ENCODE results near the gene TBCK.

The TBCK gene

DNA sequence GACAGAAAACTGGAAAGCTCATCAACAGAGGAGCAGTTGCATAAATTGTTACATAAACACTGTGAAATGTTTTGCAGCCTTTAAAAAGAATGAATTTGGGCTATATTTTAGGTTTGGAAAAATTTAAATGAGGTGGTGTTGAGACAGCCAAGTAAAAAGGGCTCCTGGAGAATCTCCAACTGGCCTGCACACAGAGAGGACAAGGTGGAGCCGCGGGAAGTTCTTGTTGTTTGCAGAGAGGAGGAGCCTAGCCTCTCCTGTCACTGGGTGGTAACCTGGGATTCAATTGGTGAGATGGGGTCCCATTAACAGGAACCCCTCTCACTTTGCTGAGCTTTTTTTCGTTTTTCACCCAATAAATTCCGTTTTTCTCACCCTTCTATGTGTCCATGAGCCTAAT lies 39.2 kb upstream of the TBCK start:
- no peak overlapping the region for H2BK15ac ChIP-seq (replicated peaks; ENCODE audit: low read depth)
- H3K56ac ChIP-seq (ENCODE audit: low read length) = no peak overlapping the region
- no peaks in the 10 kb centered on the region for H3K79me1 ChIP-seq (ENCODE audit: low read length)
- no peak overlapping the region for H3K4me2 ChIP-seq (ENCODE audit: low read length)
- no peaks in the 10 kb centered on the region for H3K36me3 ChIP-seq (ENCODE audit: control insufficient read depth, insufficient read depth, low read length)
- no peak overlapping the region for H3K4me3 ChIP-seq (ENCODE audit: low read length)
- peak overlapping the region; percentile 39 for H4K8ac ChIP-seq (ENCODE audit: low read depth, low read length)
- no peak overlapping the region for H2BK5ac ChIP-seq (ENCODE audit: low read length)
- no peaks in the 10 kb centered on the region for H3K4me1 ChIP-seq (ENCODE audit: control insufficient read depth, low read depth, low read length)
- H3K27ac ChIP-seq (ENCODE audit: low read depth, low read length) = no peak overlapping the region
- H3K18ac ChIP-seq (ENCODE audit: low read length) = no peak overlapping the region
- no peak overlapping the region for H3K4ac ChIP-seq (ENCODE audit: low read depth, low read length)
- no peaks in the 10 kb centered on the region for H3K79me2 ChIP-seq (ENCODE audit: control insufficient read depth, insufficient read depth, low read length)
- no peaks in the 10 kb centered on the region for H3K27me3 ChIP-seq (ENCODE audit: insufficient read depth, low read length, poor library complexity)
- no peak overlapping the region for H3K23ac ChIP-seq (ENCODE audit: low read length)
- H2AK5ac ChIP-seq (ENCODE audit: low read length) = no peak overlapping the region
- no peak overlapping the region for H2BK120ac ChIP-seq (ENCODE audit: low read depth, low read length)
- peak; percentile 6 for DNase-seq
- H3K9ac ChIP-seq (ENCODE audit: low read length) = no peak overlapping the region
- no peak overlapping the region for H4K5ac ChIP-seq (ENCODE audit: low read length)
- WGBS (ENCODE audit: extremely low coverage, insufficient coverage, low lambda C conversion rate) = no CpG with 5 or more reads among the region's 4 CpGs

DNA sequence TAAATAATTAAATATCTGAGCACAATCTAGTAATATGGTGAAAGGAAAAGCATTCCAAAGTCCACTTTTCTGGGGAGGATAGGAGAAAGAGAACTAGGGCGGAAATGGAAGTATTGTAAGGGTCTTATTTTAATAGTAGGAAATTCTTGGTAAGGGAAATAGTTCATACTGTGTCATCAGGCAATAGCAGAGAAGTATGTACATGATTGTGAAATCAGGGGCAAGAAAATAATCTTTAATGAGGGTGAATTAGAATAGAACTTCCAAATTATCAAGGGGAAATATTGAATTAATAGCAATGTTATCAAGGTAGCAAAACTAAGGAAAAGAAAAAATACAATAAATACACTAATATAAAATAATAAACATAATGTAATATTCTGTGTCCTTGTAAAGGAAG lies 37.8 kb upstream of the TBCK start:
- Histone ChIP-seq H3K79me2 (ENCODE audit: control insufficient read depth, insufficient read depth, low read length) (no peaks in the 10 kb centered on the region), H2AK5ac (ENCODE audit: low read length) (no peak overlapping the region), H4K5ac (ENCODE audit: low read length) (no peak overlapping the region), H3K36me3 (ENCODE audit: control insufficient read depth, insufficient read depth, low read length) (no peaks in the 10 kb centered on the region), H3K18ac (ENCODE audit: low read length) (no peak overlapping the region), H2BK120ac (ENCODE audit: low read depth, low read length) (no peak overlapping the region), H3K27ac (ENCODE audit: low read depth, low read length) (no peak overlapping the region), H4K8ac (ENCODE audit: low read depth, low read length) (no peak overlapping the region), H3K4me3 (ENCODE audit: low read length) (no peak overlapping the region), H3K4ac (ENCODE audit: low read depth, low read length) (no peak overlapping the region), H3K79me1 (ENCODE audit: low read length) (no peaks in the 10 kb centered on the region), H3K9ac (ENCODE audit: low read length) (no peak overlapping the region), H3K4me1 (ENCODE audit: control insufficient read depth, low read depth, low read length) (no peaks in the 10 kb centered on the region), H3K56ac (ENCODE audit: low read length) (no peak overlapping the region), H3K4me2 (ENCODE audit: low read length) (no peak overlapping the region), H3K23ac (ENCODE audit: low read length) (no peak overlapping the region), H2BK5ac (ENCODE audit: low read length) (no peak overlapping the region), H2BK15ac (replicated peaks; ENCODE audit: low read depth) (no peak overlapping the region), H3K27me3 (ENCODE audit: insufficient read depth, low read length, poor library complexity) (no peaks in the 10 kb centered on the region)
- DNase-seq = no peak
- no CpG with 5 or more reads among the region's 1 CpG for WGBS (ENCODE audit: extremely low coverage, insufficient coverage, low lambda C conversion rate)

DNA sequence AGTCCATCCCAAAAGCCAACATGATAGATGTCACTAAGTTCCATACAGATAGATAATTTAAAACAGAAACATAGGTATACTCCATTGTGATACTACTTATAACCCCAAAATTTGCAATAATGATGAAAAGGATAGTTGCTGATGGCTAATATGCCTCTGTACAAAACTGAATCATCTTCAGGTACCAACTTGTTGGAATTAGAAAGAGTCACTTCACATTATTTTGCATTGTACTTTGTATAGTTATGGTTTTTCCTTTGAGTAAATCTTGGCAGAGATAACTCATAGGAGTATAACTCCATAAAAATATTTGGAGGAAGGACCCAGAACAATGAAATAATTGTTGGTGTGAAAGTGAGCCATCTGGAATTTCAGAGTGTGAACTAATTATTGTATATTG lies 35.0 kb upstream of the TBCK start:
- no peak overlapping the region for H3K4ac ChIP-seq (ENCODE audit: low read depth, low read length)
- no peak overlapping the region for H2BK5ac ChIP-seq (ENCODE audit: low read length)
- no peak overlapping the region for H4K8ac ChIP-seq (ENCODE audit: low read depth, low read length)
- no peak overlapping the region for H3K23ac ChIP-seq (ENCODE audit: low read length)
- no peak overlapping the region for H3K9ac ChIP-seq (ENCODE audit: low read length)
- no peaks in the 10 kb centered on the region for H3K79me1 ChIP-seq (ENCODE audit: low read length)
- no peak overlapping the region for H2BK15ac ChIP-seq (replicated peaks; ENCODE audit: low read depth)
- H2AK5ac ChIP-seq (ENCODE audit: low read length) = no peak overlapping the region
- no peak overlapping the region for H3K4me3 ChIP-seq (ENCODE audit: low read length)
- no peak overlapping the region for H3K18ac ChIP-seq (ENCODE audit: low read length)
- H4K5ac ChIP-seq (ENCODE audit: low read length) = no peak overlapping the region
- H3K27ac ChIP-seq (ENCODE audit: low read depth, low read length) = no peak overlapping the region
- no peaks in the 10 kb centered on the region for H3K4me1 ChIP-seq (ENCODE audit: control insufficient read depth, low read depth, low read length)
- H3K27me3 ChIP-seq (ENCODE audit: insufficient read depth, low read length, poor library complexity) = no peaks in the 10 kb centered on the region
- DNase-seq = no peak
- no peaks in the 10 kb centered on the region for H3K36me3 ChIP-seq (ENCODE audit: control insufficient read depth, insufficient read depth, low read length)
- no peaks in the 10 kb centered on the region for H3K79me2 ChIP-seq (ENCODE audit: control insufficient read depth, insufficient read depth, low read length)
- no peak overlapping the region for H3K56ac ChIP-seq (ENCODE audit: low read length)
- no peak overlapping the region for H3K4me2 ChIP-seq (ENCODE audit: low read length)
- no peak overlapping the region for H2BK120ac ChIP-seq (ENCODE audit: low read depth, low read length)

DNA sequence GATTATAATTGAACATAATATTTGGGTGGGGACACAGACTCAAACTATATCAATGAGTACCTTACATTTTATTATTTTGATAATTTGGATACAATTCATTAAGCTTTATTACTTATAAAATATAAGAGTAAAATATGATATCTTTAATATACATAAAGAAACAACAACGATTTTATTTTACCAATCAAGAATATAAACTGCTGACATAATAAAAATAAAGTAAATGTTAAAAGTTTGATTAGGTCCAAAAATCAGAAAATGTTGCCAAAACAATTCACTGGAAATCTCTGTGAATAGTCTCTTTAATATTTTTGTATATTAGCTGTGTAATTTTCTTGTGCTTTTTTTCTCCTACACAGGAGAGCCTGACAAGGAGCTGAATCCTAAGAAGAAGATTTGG lies 31.2 kb upstream of the TBCK start:
- Histone ChIP-seq H2BK15ac (replicated peaks; ENCODE audit: low read depth) (no peak overlapping the region), H3K56ac (ENCODE audit: low read length) (no peak overlapping the region), H3K79me1 (ENCODE audit: low read length) (no peaks in the 10 kb centered on the region), H3K4ac (ENCODE audit: low read depth, low read length) (no peak overlapping the region), H4K8ac (ENCODE audit: low read depth, low read length) (no peak overlapping the region), H3K27ac (ENCODE audit: low read depth, low read length) (no peak overlapping the region), H2AK5ac (ENCODE audit: low read length) (no peak overlapping the region), H3K4me3 (ENCODE audit: low read length) (no peak overlapping the region), H3K27me3 (ENCODE audit: insufficient read depth, low read length, poor library complexity) (no peaks in the 10 kb centered on the region), H3K9ac (ENCODE audit: low read length) (no peak overlapping the region), H3K4me2 (ENCODE audit: low read length) (no peak overlapping the region), H3K18ac (ENCODE audit: low read length) (no peak overlapping the region), H3K23ac (ENCODE audit: low read length) (no peak overlapping the region), H3K4me1 (ENCODE audit: control insufficient read depth, low read depth, low read length) (no peaks in the 10 kb centered on the region), H2BK5ac (ENCODE audit: low read length) (no peak overlapping the region), H3K36me3 (ENCODE audit: control insufficient read depth, insufficient read depth, low read length) (no peaks in the 10 kb centered on the region), H3K79me2 (ENCODE audit: control insufficient read depth, insufficient read depth, low read length) (no peaks in the 10 kb centered on the region), H4K5ac (ENCODE audit: low read length) (no peak overlapping the region), H2BK120ac (ENCODE audit: low read depth, low read length) (no peak overlapping the region)
- no CpG with 5 or more reads among the region's 1 CpG for WGBS (ENCODE audit: extremely low coverage, insufficient coverage, low lambda C conversion rate)
- DNase-seq = no peak

DNA sequence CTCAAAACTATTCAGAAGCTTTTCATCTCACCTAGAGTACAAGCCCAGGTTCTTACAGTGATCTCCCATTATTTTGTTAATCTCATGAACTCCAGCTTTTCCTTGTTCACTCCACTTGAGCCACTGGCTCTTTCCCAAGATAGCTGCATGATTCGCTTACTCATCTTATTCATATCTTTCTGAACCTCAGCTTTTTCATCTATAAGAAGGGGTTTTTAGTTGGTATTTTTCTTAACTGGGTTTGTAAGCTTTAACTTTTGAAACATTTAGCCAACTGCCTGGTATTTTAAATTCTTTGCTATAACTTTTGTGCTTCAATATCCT lies 28.6 kb upstream of the TBCK start:
- no peak overlapping the region for H3K23ac ChIP-seq (ENCODE audit: low read length)
- no peak overlapping the region for H2BK15ac ChIP-seq (replicated peaks; ENCODE audit: low read depth)
- H3K18ac ChIP-seq (ENCODE audit: low read length) = no peak overlapping the region
- no peak overlapping the region for H4K8ac ChIP-seq (ENCODE audit: low read depth, low read length)
- no peak for DNase-seq
- H3K27me3 ChIP-seq (ENCODE audit: insufficient read depth, low read length, poor library complexity) = no peaks in the 10 kb centered on the region
- no peak overlapping the region for H3K4me3 ChIP-seq (ENCODE audit: low read length)
- no peak overlapping the region for H2BK5ac ChIP-seq (ENCODE audit: low read length)
- no peaks in the 10 kb centered on the region for H3K4me1 ChIP-seq (ENCODE audit: control insufficient read depth, low read depth, low read length)
- H3K27ac ChIP-seq (ENCODE audit: low read depth, low read length) = no peak overlapping the region
- H3K4ac ChIP-seq (ENCODE audit: low read depth, low read length) = no peak overlapping the region
- H3K4me2 ChIP-seq (ENCODE audit: low read length) = no peak overlapping the region
- no CpG with 5 or more reads among the region's 1 CpG for WGBS (ENCODE audit: extremely low coverage, insufficient coverage, low lambda C conversion rate)
- no peak overlapping the region for H3K9ac ChIP-seq (ENCODE audit: low read length)
- no peak overlapping the region for H2BK120ac ChIP-seq (ENCODE audit: low read depth, low read length)
- H4K5ac ChIP-seq (ENCODE audit: low read length) = no peak overlapping the region
- H3K79me2 ChIP-seq (ENCODE audit: control insufficient read depth, insufficient read depth, low read length) = no peaks in the 10 kb centered on the region
- no peaks in the 10 kb centered on the region for H3K79me1 ChIP-seq (ENCODE audit: low read length)
- no peak overlapping the region for H2AK5ac ChIP-seq (ENCODE audit: low read length)
- no peak overlapping the region for H3K56ac ChIP-seq (ENCODE audit: low read length)
- H3K36me3 ChIP-seq (ENCODE audit: control insufficient read depth, insufficient read depth, low read length) = no peaks in the 10 kb centered on the region

- Histone ChIP-seq H2BK5ac (ENCODE audit: low read length) (no peak overlapping the region), H3K9ac (ENCODE audit: low read length) (no peak overlapping the region), H3K36me3 (ENCODE audit: control insufficient read depth, insufficient read depth, low read length) (no peaks in the 10 kb centered on the region), H2BK120ac (ENCODE audit: low read depth, low read length) (no peak overlapping the region), H2AK5ac (ENCODE audit: low read length) (no peak overlapping the region), H3K4me1 (ENCODE audit: control insufficient read depth, low read depth, low read length) (no peaks in the 10 kb centered on the region), H3K4ac (ENCODE audit: low read depth, low read length) (no peak overlapping the region), H4K8ac (ENCODE audit: low read depth, low read length) (no peak overlapping the region), H3K27me3 (ENCODE audit: insufficient read depth, low read length, poor library complexity) (no peaks in the 10 kb centered on the region), H3K18ac (ENCODE audit: low read length) (no peak overlapping the region), H3K27ac (ENCODE audit: low read depth, low read length) (no peak overlapping the region), H3K4me3 (ENCODE audit: low read length) (no peak overlapping the region), H3K79me1 (ENCODE audit: low read length) (no peaks in the 10 kb centered on the region), H4K5ac (ENCODE audit: low read length) (no peak overlapping the region), H3K79me2 (ENCODE audit: control insufficient read depth, insufficient read depth, low read length) (no peaks in the 10 kb centered on the region), H2BK15ac (replicated peaks; ENCODE audit: low read depth) (no peak overlapping the region), H3K23ac (ENCODE audit: low read length) (no peak overlapping the region), H3K4me2 (ENCODE audit: low read length) (no peak overlapping the region), H3K56ac (ENCODE audit: low read length) (no peak overlapping the region)
- DNase-seq = no peak
- 100% methylated on average over 1 of the region's 2 CpGs for WGBS (ENCODE audit: extremely low coverage, insufficient coverage, low lambda C conversion rate)
Observed at GRCh38 chr4:106343865-106344646, 28.0 kb upstream of the TBCK start.

All from mesendoderm (in vitro differentiated cells).